Kidney epithelial cell (primary cell): ENCODE results near the gene TMEM108. TPM values are rescaled to one million over a fixed set of nuclear protein-coding genes. Genes with fewer than 3 reads are reported as not detected.

Experiments used
- DNase-seq: peaks from one replicate; pipeline ENCODE4 v3.0.0-alpha.2; 2010; ENCODE audit warnings: low read depth
- H3K27me3 ChIP-seq: 2 replicates; pipeline ENCODE4 v1.6.0; 2011; ENCODE audit warnings: low read length; ENCODE audit not compliant: control insufficient read depth, insufficient read depth
- H3K36me3 ChIP-seq: 2 replicates; pipeline ENCODE4 v1.5.1; 2011; ENCODE audit warnings: low read length; ENCODE audit not compliant: control insufficient read depth, insufficient read depth
- H3K4me3 ChIP-seq: 2 replicates; pipeline ENCODE4 v1.5.1; 2011; ENCODE audit warnings: low read depth, mild to moderate bottlenecking, control low read depth, low read length
- CTCF ChIP-seq: IDR thresholded peaks from 2 replicates; pipeline ENCODE4 v1.5.1; 2011; ENCODE audit warnings: mild to moderate bottlenecking, moderate library complexity, low read length, control low read depth, inconsistent platforms; ENCODE audit not compliant: insufficient read depth, poor library complexity, severe bottlenecking
- total RNA-seq: library from RNA; depleted of rRNA; stranded (reverse); fragments of >200 nt; gene quantifications from 2 replicates; pipeline ENCODE4 v1.2.3, GENCODE V29; 2015

The TMEM108 gene
- total RNA-seq, 1 donor from 2014 or later, result 4.4 TPM

- DNase-seq, result no peak
- H3K27me3 ChIP-seq, result no peaks in the 10 kb centered on the region
- no peak overlapping the region for H3K4me3 ChIP-seq
- TF ChIP-seq CTCF, result no peak
- H3K36me3 ChIP-seq, result no peaks in the 10 kb centered on the region
These were observed 230.5 kb downstream of the TMEM108 start for GRCh38 chr3:133268726-133269134.

- H3K27me3 ChIP-seq, result no peaks in the 10 kb centered on the region
- H3K4me3 ChIP-seq, result no peak overlapping the region
- DNase-seq, result no peak
- H3K36me3 ChIP-seq, result no peaks in the 10 kb centered on the region
- no peak for TF ChIP-seq CTCF
These were observed 231.2 kb downstream of the TMEM108 start for GRCh38 chr3:133269393-133269792.

GRCh38 chr3:133270631-133271030 lies 232.4 kb downstream of the TMEM108 start:
- no peak for DNase-seq
- no peak for TF ChIP-seq CTCF
- Histone ChIP-seq H3K4me3 (no peak overlapping the region), H3K36me3 (no peaks in the 10 kb centered on the region), H3K27me3 (no peaks in the 10 kb centered on the region)

- DNase-seq, result no peak
- Histone ChIP-seq H3K4me3 (no peak overlapping the region), H3K27me3 (no peaks in the 10 kb centered on the region), H3K36me3 (no peaks in the 10 kb centered on the region)
- no peak for TF ChIP-seq CTCF
These were observed 232.9 kb downstream of the TMEM108 start for GRCh38 chr3:133271042-133271441.

GRCh38 chr3:133271539-133271938 lies 233.3 kb downstream of the TMEM108 start:
- no peak overlapping the region for H3K4me3 ChIP-seq
- H3K27me3 ChIP-seq, result no peaks in the 10 kb centered on the region
- TF ChIP-seq CTCF, result no peak
- DNase-seq, result no peak
- no peaks in the 10 kb centered on the region for H3K36me3 ChIP-seq

GRCh38 chr3:133273346-133273745 lies 235.2 kb downstream of the TMEM108 start:
- TF ChIP-seq CTCF, result no peak
- DNase-seq, result no peak
- no peaks in the 10 kb centered on the region for H3K36me3 ChIP-seq
- no peaks in the 10 kb centered on the region for H3K27me3 ChIP-seq
- no peak overlapping the region for H3K4me3 ChIP-seq
